Bone marrow (tissue), 2 donors: ENCODE results near the gene SLC43A1.

Experiments used
- DNase-seq, 2 donors: peaks; one replicate each; lab custom pipeline; 2025; lab: John Stamatoyannopoulos, UW

Gene SLC43A1

GRCh38 chr11:57497303-57498247 lies 17.9 kb downstream of the SLC43A1 start:
- DNase-seq = no peak

GRCh38 chr11:57496109-57496820 lies 19.2 kb downstream of the SLC43A1 start:
- DNase-seq = no peak

GRCh38 chr11:57493507-57494503 lies 21.7 kb downstream of the SLC43A1 start:
- DNase-seq = no peak

GRCh38 chr11:57491371-57492061 lies 24.0 kb downstream of the SLC43A1 start:
- peak; percentile 9 to 61 for DNase-seq

- no peak for DNase-seq
Observed at GRCh38 chr11:57490456-57491248, 24.9 kb downstream of the SLC43A1 start.

GRCh38 chr11:57487920-57488659 lies 27.4 kb downstream of the SLC43A1 start:
- no peak for DNase-seq

GRCh38 chr11:57487021-57487778 lies 28.3 kb downstream of the SLC43A1 start:
- DNase-seq = no peak

- no peak for DNase-seq
Observed at GRCh38 chr11:57485217-57485990, 30.1 kb downstream of the SLC43A1 start.

- DNase-seq = peak in 1 of 2 donors; percentile 70
Observed at GRCh38 chr11:57484141-57484710, 31.3 kb downstream of the SLC43A1 start.

GRCh38 chr11:57483562-57483918 lies 32.0 kb downstream of the SLC43A1 start:
- DNase-seq = no peak

GRCh38 chr11:57482782-57483561 lies 32.5 kb downstream of the SLC43A1 start:
- peak; percentile 7 to 30 for DNase-seq

GRCh38 chr11:57481915-57482781 lies 33.4 kb downstream of the SLC43A1 start:
- no peak for DNase-seq

- DNase-seq = no peak
Observed at GRCh38 chr11:57481315-57481714, 34.2 kb downstream of the SLC43A1 start.

GRCh38 chr11:57480409-57481137 lies 34.9 kb downstream of the SLC43A1 start:
- peak; percentile 17 to 52 for DNase-seq

GRCh38 chr11:57479911-57480310 lies 35.6 kb downstream of the SLC43A1 start:
- DNase-seq = no peak
